HCT116 (cell line): ENCODE data around the gene STRBP. TPM values are rescaled to one million over a fixed set of nuclear protein-coding genes. Genes with fewer than 3 reads are reported as not detected.

Source experiments
- ATAC-seq: fragments of 200-7000 bp; cut with Tn5 transposase; 2 replicates; pipeline ENCODE4 v1.9.1; 2020; ENCODE audit warnings: mild to moderate bottlenecking, moderate library complexity
- BruUV-seq: library from RNA; stranded (reverse); fragments of 400-500 nt; replicated peaks from 2 replicates; lab custom pipeline; 2021; lab: Mats Ljungman, UMichigan
- CTCF ChIA-PET: fragments of 300-600 bp; sonication (Branson Sonifier 250); formaldehyde crosslinking; loops from one replicate; lab custom pipeline; 2021; ENCODE audit warnings: antibody characterized with exemption; lab: Charles Lee
- POLR2A ChIA-PET: fragments of 300-600, 350-600 bp; sonication (Branson Sonifier 250); formaldehyde crosslinking; loops from one replicate; lab custom pipeline; 2021; ENCODE audit warnings: antibody characterized with exemption; lab: Charles Lee
- RAD21 ChIA-PET, 2 experiments: fragments of 300-600 bp; sonication (Branson Sonifier 250); formaldehyde crosslinking; loops; one replicate each; lab custom pipeline; 2023; ENCODE audit warnings: low total read pairs in 2 of 2; ENCODE audit not compliant: uncharacterized antibody in 2 of 2, unreplicated experiment in 2 of 2, low non-redundant PET in 1 of 2; lab: Charles Lee
- DNase-seq: peaks from one replicate; pipeline ENCODE4 v3.0.0-alpha.2; 2010; ENCODE audit warnings: low read depth, low spot score
- H2AFZ ChIP-seq: fragments of 200-600 bp; shearing (Covaris generic), sonication (generic); 2 replicates; pipeline ENCODE4 v1.6.1; 2017; ENCODE audit warnings: low read depth, mixed run types, mixed read lengths, antibody characterized with exemption, low read length; ENCODE audit not compliant: poor library complexity, severe bottlenecking
- H3K27ac ChIP-seq: 2 replicates; pipeline ENCODE4 v1.5.1; 2012; ENCODE audit warnings: low read depth, low read length
- H3K27me3 ChIP-seq: fragments of 200-600 bp; sonication (generic); 2 replicates; pipeline ENCODE4 v1.6.1; 2016; ENCODE audit warnings: mixed run types, low read length, mixed read lengths; ENCODE audit not compliant: insufficient read depth
- H3K36me3 ChIP-seq, 2 experiments: fragments of 200-500 bp in 1 of 2; fragments of 200-600 bp in 1 of 2; sonication (Bioruptor generic) in 1 of 2; sonication (generic) in 1 of 2; 2 replicates each; pipeline versions ENCODE4 v1.5.1 to v1.6.1; 2014 to 2016; ENCODE audit warnings: low read length in 2 of 2, inconsistent platforms in 1 of 2, mixed read lengths in 1 of 2, mixed run types in 1 of 2; ENCODE audit not compliant: insufficient read depth in 2 of 2, control insufficient read depth in 1 of 2
- H3K4me1 ChIP-seq, 2 experiments: fragments of 200-600 bp in 1 of 2; sonication (generic) in 1 of 2; 2 replicates each; pipeline versions ENCODE4 v1.5.1 to v1.6.1; 2012 to 2017; ENCODE audit warnings: low read length in 2 of 2, inconsistent platforms in 1 of 2, mild to moderate bottlenecking in 1 of 2, mixed read lengths in 1 of 2, mixed run types in 1 of 2, moderate library complexity in 1 of 2; ENCODE audit not compliant: insufficient read depth in 2 of 2, control insufficient read depth in 1 of 2
- H3K4me2 ChIP-seq: fragments of 200-600 bp; sonication (generic); 2 replicates; pipeline ENCODE4 v1.6.1; 2017; ENCODE audit warnings: mixed run types, low read length, mixed read lengths
- H3K4me3 ChIP-seq, 2 experiments: fragments of 200-600 bp in 1 of 2; sonication (generic) in 1 of 2; replicated peaks in 1 of 2; 2 replicates each; pipeline ENCODE4 v1.5.1; 2011 to 2016; ENCODE audit warnings: low read length in 2 of 2, control low read depth in 1 of 2, low read depth in 1 of 2, mild to moderate bottlenecking in 1 of 2, mixed read lengths in 1 of 2, mixed run types in 1 of 2
- H3K79me2 ChIP-seq: fragments of 200-600 bp; sonication (generic); 2 replicates; pipeline ENCODE4 v1.6.1; 2017; ENCODE audit warnings: mild to moderate bottlenecking, mixed run types, low read length, moderate library complexity, mixed read lengths; ENCODE audit not compliant: insufficient read depth
- H3K9ac ChIP-seq: fragments of 200-600 bp; sonication (generic); 2 replicates; pipeline ENCODE4 v1.6.1; 2016; ENCODE audit warnings: low read length, mixed read lengths
- H3K9me2 ChIP-seq: fragments of 200-600 bp; sonication (generic), shearing (Covaris generic); 2 replicates; pipeline ENCODE4 v1.6.1; 2017; ENCODE audit warnings: mixed run types, mild to moderate bottlenecking, moderate library complexity; ENCODE audit not compliant: insufficient read depth
- H3K9me3 ChIP-seq, 2 experiments: fragments of 200-500 bp in 1 of 2; fragments of 200-600 bp in 1 of 2; sonication (Bioruptor generic) in 1 of 2; sonication (generic) in 1 of 2; 2 replicates each; pipeline ENCODE4 v1.6.1; 2014 to 2017; ENCODE audit warnings: low read length in 2 of 2, mixed read lengths in 2 of 2, inconsistent platforms in 1 of 2, low read depth in 1 of 2, mild to moderate bottlenecking in 1 of 2, mixed run types in 1 of 2, moderate library complexity in 1 of 2; ENCODE audit not compliant: control insufficient read depth in 1 of 2, insufficient read depth in 1 of 2
- H4K20me1 ChIP-seq: fragments of 200-600 bp; sonication (generic), shearing (Covaris generic); 2 replicates; pipeline ENCODE4 v1.6.1; 2017; ENCODE audit warnings: mixed run types, mild to moderate bottlenecking, moderate library complexity; ENCODE audit not compliant: insufficient read depth
- ATF3 ChIP-seq: IDR thresholded peaks from 2 replicates; pipeline ENCODE4 v1.6.1; 2012
- CBX3 ChIP-seq: IDR thresholded peaks from 2 replicates; pipeline ENCODE4 v1.6.1; 2012; ENCODE audit warnings: low read depth
- EGR1 ChIP-seq: IDR thresholded peaks from 2 replicates; pipeline ENCODE4 v1.6.1; 2012; ENCODE audit warnings: low read depth
- JUND ChIP-seq: IDR thresholded peaks from 2 replicates; pipeline ENCODE4 v1.6.1; 2012
- POLR2AphosphoS5 ChIP-seq: IDR thresholded peaks from 2 replicates; pipeline ENCODE4 v1.6.1; 2011; ENCODE audit warnings: mild to moderate bottlenecking, low read depth, low read length, moderate library complexity
- SIN3A ChIP-seq: IDR thresholded peaks from 2 replicates; pipeline ENCODE4 v1.6.1; 2012; ENCODE audit warnings: low read depth
- ZNF274 ChIP-seq: fragments of 200-500 bp; sonication (Bioruptor generic); IDR thresholded peaks from 2 replicates; pipeline ENCODE4 v1.6.1; 2014; ENCODE audit warnings: mild to moderate bottlenecking, low read depth, low read length, inconsistent platforms
- intact Hi-C: fragments of 100-400 bp; cut with micrococcal nuclease; formaldehyde crosslinking; loops from 2 replicates; pipeline ENCODE4 v1.10.0; 2022
- microRNA counts: library from miRNA; unstranded; fragments of <30 nt; microRNA quantifications from one replicate; lab custom pipeline; 2015
- total RNA-seq: library from RNA; stranded (reverse); gene quantifications from one replicate; pipeline ENCODE4 v1.2.1, GENCODE V29; 2021; ENCODE audit not compliant: unreplicated experiment

The STRBP gene
- total RNA-seq, 1 experiment from 2014 or later = 30.4 TPM

DNA sequence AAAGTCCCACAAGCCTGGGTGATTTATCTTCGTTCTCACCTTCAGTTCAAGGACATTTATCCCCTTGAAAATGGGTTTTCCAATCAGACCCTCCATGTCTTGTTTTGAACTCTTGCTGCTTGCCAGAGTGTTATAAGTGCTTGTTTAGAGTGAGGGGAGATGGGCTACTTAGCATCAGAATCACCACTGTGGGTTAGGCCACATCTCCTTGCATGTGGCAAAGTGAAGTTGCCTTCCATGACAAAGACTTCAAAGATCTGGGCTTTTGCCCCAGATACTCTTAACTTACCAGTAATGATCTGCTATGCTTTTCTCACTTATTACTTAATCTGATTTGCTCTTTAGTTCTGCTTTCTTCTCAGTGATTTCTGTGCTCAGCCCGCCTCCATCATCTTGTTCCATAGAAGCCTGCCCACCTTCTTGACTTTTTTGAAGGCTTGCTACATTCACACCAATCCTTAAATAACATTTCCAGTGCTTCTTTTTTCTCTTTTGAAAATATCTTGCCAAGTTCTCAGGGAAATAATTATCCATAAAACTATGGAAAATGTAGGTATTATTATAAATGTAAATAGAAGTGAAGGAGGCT is 195.9 kb downstream of the STRBP start:
- POLR2A ChIA-PET = no interaction called here
- H3K9me2 ChIP-seq = no peaks in the 10 kb centered on the region
- H3K4me2 ChIP-seq = no peak overlapping the region

More for the DNA sequence above, 195.9 kb downstream of the STRBP start:
- no peak for TF ChIP-seq CBX3
- TF ChIP-seq ZNF274 = no peak
- TF ChIP-seq EGR1 = no peak
- no peak for TF ChIP-seq ATF3
- no peak for TF ChIP-seq JUND
- TF ChIP-seq POLR2AphosphoS5 = no peak
- no peak for TF ChIP-seq SIN3A
- Histone ChIP-seq H3K4me3 (no peak overlapping the region), H3K79me2 (no peaks in the 10 kb centered on the region), H3K36me3 (peaks cover 15 to 16% of the 10 kb centered on the region in 2 experiments; a peak in 3 of 4 replicates), H3K9me3 (no peaks in the 10 kb centered on the region), H2AFZ (no peak overlapping the region), H3K27me3 (no peaks in the 10 kb centered on the region), H3K4me1 (no peaks in the 10 kb centered on the region), H3K27ac (no peak overlapping the region), H3K9ac (no peak overlapping the region), H4K20me1 (no peaks in the 10 kb centered on the region)
- ATAC-seq (no peak), DNase-seq (no peak)
- no TSS peak for BruUV-seq
- ChIA-PET RAD21 (no interaction called here), CTCF (no interaction called here)
- intact Hi-C loops = no loop called here

MicroRNAs within 50 kb of the gene (microRNA counts, 767-probe panel; counts per million panel counts)
- microRNA hsa-miR-600 (lab: Ali Mortazavi, UCI) = not detected

Other genes starting within 250 kb of the STRBP start
- gene GPR21, start 234.9 kb downstream of the STRBP start, total RNA-seq = 1.1 TPM
- 0.07 TPM for gene CRB2, start 87.6 kb upstream of the STRBP start, total RNA-seq